Right lobe of liver (tissue), 6 donors: ENCODE results near the gene CMC4. TPM values are rescaled to one million over a fixed set of nuclear protein-coding genes. Genes with fewer than 3 reads are reported as not detected.

Experiments
- ATAC-seq, 4 donors: fragments of 200-7000 bp; cut with Tn5 transposase; one replicate each; pipeline ENCODE4 v1.9.1; 2020; ENCODE audit warnings: mild to moderate bottlenecking in 4 of 4, moderate library complexity in 4 of 4
- DNase-seq, 3 donors: peaks; one replicate each; pipeline ENCODE4 v3.0.0-alpha.2; 2020
- H3K27ac ChIP-seq, 3 donors: fragments of 200-600 bp; one replicate each; pipeline ENCODE4 v1.8.0; 2022
- H3K27me3 ChIP-seq, 2 donors: fragments of 200-600 bp; one replicate each; pipeline ENCODE4 v1.8.0; 2022
- H3K36me3 ChIP-seq, 4 donors: fragments of 200-600 bp; sonication (generic) in 1 of 4; one replicate each; pipeline versions ENCODE4 v1.5.1 to v1.8.0; 2017 to 2022; ENCODE audit warnings: control low read depth in 1 of 4
- H3K4me1 ChIP-seq, 4 donors: fragments of 200-600 bp; sonication (generic) in 1 of 4; one replicate each; pipeline versions ENCODE4 v1.5.1 to v1.8.0; 2017 to 2022; ENCODE audit warnings: control low read depth in 1 of 4
- H3K4me3 ChIP-seq, 3 donors: fragments of 200-600 bp; one replicate each; pipeline ENCODE4 v1.8.0; 2022
- H3K9me3 ChIP-seq, 4 donors: fragments of 200-600 bp; sonication (generic) in 1 of 4; one replicate each; pipeline versions ENCODE4 v1.5.1 to v1.8.0; 2017 to 2022; ENCODE audit warnings: control low read depth in 1 of 4
- CTCF ChIP-seq, 4 donors: fragments of 200-600 bp in 3 of 4; fragments of 450-650 bp in 1 of 4; IDR thresholded peaks; one replicate each; pipeline versions ENCODE4 v1.5.1 to v1.8.0; 2016 to 2022; ENCODE audit warnings: antibody characterized with exemption in 4 of 4, mild to moderate bottlenecking in 2 of 4
- POLR2A ChIP-seq: fragments of 450-650 bp; IDR thresholded peaks from one replicate; pipeline ENCODE4 v1.6.1; 2017; ENCODE audit warnings: antibody characterized with exemption, mild to moderate bottlenecking
- WGBS: methylation state at CpG from one replicate; pipeline ENCODE4 v1.1.6; 2018; ENCODE audit warnings: low coverage, low lambda C conversion rate; ENCODE audit not compliant: insufficient coverage; ENCODE audit errors: missing lambda C conversion rate; 5-methylcytosine and 5-hydroxymethylcytosine counted together
- intact Hi-C, 2 donors: fragments of 100-400 bp; cut with DNase I; formaldehyde crosslinking; loops; one replicate each; pipeline versions ENCODE4 v1.11.2 to v1.14.1; 2022
- total RNA-seq, 6 experiments: library from RNA; depleted of rRNA in 2 of 6; stranded (reverse); fragments of >200 nt in 2 of 6; fragmentation: NEBNext Ultra II Directional in 3 of 6; extraction: Animal tissue kit (Norgen Biotek cat#: 25700) in 3 of 6; gene quantifications; one replicate each; pipeline versions ENCODE4 v1.1.0 to v1.2.4, GENCODE V29; 2016 to 2023
- donor health status: DM: no; HTN: yes; CAD: no.
- donor health status: DM: no; HTN: no; CAD: no.
- donor health status: DM: no; HTN: no; CAD: no.
- donor health status: DM: no; HTN: yes; CAD: no.
- donor health status: DM: no; HTN: yes; CAD: no.

Gene CMC4
- total RNA-seq, 6 experiments from 2014 or later: 3.9 to 12.2 (median 7.6) TPM

GRCh38 chrX:155056877-155057792 lies 13.8 kb downstream of the CMC4 start:
- H3K27me3 ChIP-seq: peaks cover 0 to 3% of the 10 kb centered on the region in 2 donors
- ATAC-seq: peak; percentile 84 to 94 (median 90)
- peak; percentile 59 to 69 (median 65) for DNase-seq
- intact Hi-C loops: loop anchor here in 1 of 2 donors (10.0 kb wide), 1 partner anchor 72 kb away; no protein-coding TSS in a partner anchor
- no peaks in the 10 kb centered on the region for H3K9me3 ChIP-seq
- TF ChIP-seq POLR2A: no peak
- peak; percentile 72 to 86 (median 79) for TF ChIP-seq CTCF (IDR thresholded peaks at IDR 0.05)
- no peaks in the 10 kb centered on the region for H3K36me3 ChIP-seq
- peaks cover 0 to 7% (median 3%) of the 10 kb centered on the region in 4 donors for H3K4me1 ChIP-seq
- H3K4me3 ChIP-seq: no peak overlapping the region
- peak overlapping the region in 2 of 3 donors; percentile 8 to 53 for H3K27ac ChIP-seq
- 6% methylated on average over 10 of the region's 25 CpGs for WGBS

- Histone ChIP-seq H3K27ac (peak overlapping the region in 1 of 3 donors; percentile 53), H3K36me3 (no peaks in the 10 kb centered on the region), H3K4me3 (no peak overlapping the region), H3K27me3 (no peaks in the 10 kb centered on the region), H3K9me3 (no peaks in the 10 kb centered on the region), H3K4me1 (peaks cover 0 to 9% (median 3%) of the 10 kb centered on the region in 4 donors)
- DNase-seq (no peak), ATAC-seq (no peak)
- TF ChIP-seq CTCF (IDR thresholded peaks at IDR 0.05): no peak
- TF ChIP-seq POLR2A: no peak
- WGBS: 53% methylated on average over 1 of the region's 1 CpG
- intact Hi-C loops: loop anchor here in 1 of 2 donors (10.0 kb wide), 1 partner anchor 72 kb away; no protein-coding TSS in a partner anchor
Observed at GRCh38 chrX:155056471-155056870, 14.5 kb downstream of the CMC4 start.

- H3K36me3 ChIP-seq: no peaks in the 10 kb centered on the region
- peaks cover 0 to 9% (median 3%) of the 10 kb centered on the region in 4 donors for H3K4me1 ChIP-seq
- intact Hi-C loops: loop anchor here in 1 of 2 donors (10.0 kb wide), 1 partner anchor 71 kb away; no protein-coding TSS in a partner anchor
- no peak for ATAC-seq
- 72% methylated on average over 3 of the region's 3 CpGs for WGBS
- H3K9me3 ChIP-seq: no peaks in the 10 kb centered on the region
- DNase-seq: no peak
- H3K27me3 ChIP-seq: no peaks in the 10 kb centered on the region
- no peak overlapping the region for H3K4me3 ChIP-seq
- no peak overlapping the region for H3K27ac ChIP-seq
- TF ChIP-seq CTCF (IDR thresholded peaks at IDR 0.05) (no peak), POLR2A (no peak)
Observed at GRCh38 chrX:155055494-155055893, 15.4 kb downstream of the CMC4 start.

- no peak for DNase-seq
- intact Hi-C loops: loop anchor here in 1 of 2 donors (10.0 kb wide), 1 partner anchor 69 kb away; no protein-coding TSS in a partner anchor
- no peak overlapping the region for H3K4me3 ChIP-seq
- 37% methylated on average over 3 of the region's 4 CpGs for whole genome bisulfite sequencing
- H3K36me3 ChIP-seq: no peaks in the 10 kb centered on the region
- peaks cover 0 to 9% (median 3%) of the 10 kb centered on the region in 4 donors for H3K4me1 ChIP-seq
- no peak for TF ChIP-seq CTCF (IDR thresholded peaks at IDR 0.05)
- no peak for TF ChIP-seq POLR2A
- no peaks in the 10 kb centered on the region for H3K27me3 ChIP-seq
- no peak for ATAC-seq
- peak overlapping the region in 1 of 3 donors; percentile 74 for H3K27ac ChIP-seq
- no peaks in the 10 kb centered on the region for H3K9me3 ChIP-seq
Observed at GRCh38 chrX:155054255-155054654, 16.7 kb downstream of the CMC4 start.
